B cell (primary cell): ENCODE results near the gene ZNF532.

Source experiments
- CTCF ChIP-seq: fragments of 200-600 bp; IDR thresholded peaks from one replicate; pipeline ENCODE4 v1.8.0; 2022; ENCODE audit warnings: antibody characterized with exemption, mild to moderate bottlenecking
- EZH2 ChIP-seq: IDR thresholded peaks from 2 replicates; pipeline ENCODE4 v1.6.1; 2012; ENCODE audit warnings: borderline replicate concordance, low read depth, mild to moderate bottlenecking, moderate library complexity, low read length; ENCODE audit not compliant: insufficient read depth, poor library complexity, severe bottlenecking

- TF ChIP-seq EZH2 = no peak
- TF ChIP-seq CTCF = no peak
Observed at GRCh38 chr18:59006461-59007067, 141.9 kb downstream of the ZNF532 start.
